GM19397 (cell line): Measurements from ENCODE around the gene DDAH1.
"Not testable (repeated sequence)": the region's sequence is repeated elsewhere in the genome, so short reads cannot be mapped to it uniquely, and the experiment has no call there.

Source experiments
- ATAC-seq: cut with Tn5 transposase; IDR thresholded peaks from one replicate; pipeline ENCODE4 v1.9.1; 2021; ENCODE audit warnings: mild to moderate bottlenecking, moderate library complexity; ENCODE audit not compliant: unreplicated experiment

DDAH1 gene

GRCh38 chr1:85361606-85362296 is 103.2 kb downstream of the DDAH1 start:
- no peak for ATAC-seq

GRCh38 chr1:85360730-85361493 is 104.0 kb downstream of the DDAH1 start:
- no peak for ATAC-seq

- ATAC-seq, result no peak
These were observed 104.9 kb downstream of the DDAH1 start for GRCh38 chr1:85359874-85360721.

- no peak for ATAC-seq
These were observed 106.1 kb downstream of the DDAH1 start for GRCh38 chr1:85358702-85359438.

DNA sequence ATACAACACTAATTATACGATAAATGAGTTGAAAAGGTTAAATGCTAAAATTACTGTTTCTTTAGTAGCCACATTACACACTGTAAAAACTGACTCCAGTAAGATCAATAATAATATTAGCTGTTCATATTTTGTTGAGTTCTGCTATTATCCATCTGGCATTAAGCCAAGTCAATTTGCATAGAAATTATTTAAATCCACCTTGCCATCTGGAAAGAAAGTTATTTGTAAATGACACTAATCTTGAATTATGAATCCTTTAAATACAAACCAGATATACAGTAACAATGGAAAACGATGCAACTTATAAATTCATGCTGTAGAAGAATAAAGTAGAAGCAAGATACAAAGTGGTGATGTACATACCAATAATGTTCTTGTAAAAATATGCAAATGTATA is 107.1 kb downstream of the DDAH1 start:
- no peak for ATAC-seq

- no peak for ATAC-seq
These were observed 108.8 kb downstream of the DDAH1 start for GRCh38 chr1:85356130-85356529.

DNA sequence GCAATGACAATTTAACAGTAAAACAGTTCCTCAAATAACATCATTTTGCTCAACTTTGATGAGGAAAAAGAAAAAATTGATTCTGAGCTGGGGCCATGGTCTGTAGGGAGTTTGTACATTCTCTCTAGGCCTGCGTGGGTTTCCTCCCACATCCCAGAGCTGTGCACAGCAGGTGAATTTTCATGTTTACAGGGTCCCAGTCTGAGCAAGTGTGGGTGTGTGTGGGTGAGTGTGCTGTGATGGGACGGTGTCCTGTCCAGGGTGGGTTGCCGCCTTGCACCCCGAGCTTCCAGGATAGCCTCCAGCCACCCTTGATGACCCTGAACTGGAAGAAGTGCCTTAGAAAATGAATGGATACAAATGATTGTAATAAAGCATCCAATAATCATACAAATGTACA is 112.9 kb downstream of the DDAH1 start:
- no peak for ATAC-seq

GRCh38 chr1:85351202-85351828 is 113.6 kb downstream of the DDAH1 start:
- ATAC-seq, result no peak

GRCh38 chr1:85349224-85349623 is 115.7 kb downstream of the DDAH1 start:
- ATAC-seq, result no peak

- ATAC-seq, result no peak
These were observed 117.1 kb downstream of the DDAH1 start for GRCh38 chr1:85347908-85348307.

- not testable (repeated sequence) for ATAC-seq
These were observed 117.7 kb downstream of the DDAH1 start for GRCh38 chr1:85347275-85347674.

GRCh38 chr1:85344256-85344694 is 120.7 kb downstream of the DDAH1 start:
- ATAC-seq, result no peak

GRCh38 chr1:85343612-85344255 is 121.2 kb downstream of the DDAH1 start:
- ATAC-seq, result no peak

GRCh38 chr1:85343213-85343611 is 121.7 kb downstream of the DDAH1 start:
- no peak for ATAC-seq

DNA sequence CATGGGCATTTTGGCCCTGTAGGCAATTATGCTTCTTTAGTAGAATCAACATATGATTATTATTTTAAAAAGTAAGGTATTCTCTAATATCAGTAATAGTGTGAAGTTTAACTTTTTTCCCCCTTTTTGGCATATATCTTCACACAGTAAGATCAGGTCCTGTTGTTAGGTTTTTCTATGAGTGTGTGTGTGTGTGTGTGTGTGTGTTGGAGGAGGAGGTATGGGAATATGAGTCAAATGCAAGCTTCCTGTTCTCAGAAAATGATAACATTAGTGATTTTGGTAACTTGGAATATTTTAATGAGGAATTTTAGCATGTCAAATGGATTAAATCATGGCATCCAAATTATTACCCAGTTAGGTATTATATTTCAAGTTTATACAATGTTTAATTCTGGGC is 122.8 kb downstream of the DDAH1 start:
- ATAC-seq, result no peak

DNA sequence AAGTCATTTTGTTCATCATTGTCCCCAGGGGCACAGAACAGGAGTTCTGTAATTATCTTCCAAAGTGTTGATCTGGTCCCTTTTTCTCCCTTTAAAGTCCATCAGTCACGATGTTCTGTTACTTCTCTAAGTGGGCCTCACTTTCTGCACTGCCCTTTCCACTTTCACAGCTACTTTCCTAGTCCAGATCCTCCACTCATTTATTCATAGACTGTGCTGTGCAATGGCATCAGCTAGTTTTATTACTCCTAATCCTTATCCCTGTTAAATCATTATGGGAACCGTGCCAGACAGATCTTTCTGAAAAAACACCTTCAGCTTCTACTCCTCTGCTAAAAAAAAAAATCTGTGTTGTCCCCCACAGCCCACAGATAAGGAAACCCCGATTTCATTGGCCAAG is 124.5 kb downstream of the DDAH1 start:
- ATAC-seq, result no peak

- ATAC-seq, result no peak
These were observed 125.1 kb downstream of the DDAH1 start for GRCh38 chr1:85339656-85340399.

GRCh38 chr1:85339089-85339488 is 125.9 kb downstream of the DDAH1 start:
- no peak for ATAC-seq

- ATAC-seq, result no peak
These were observed 130.0 kb downstream of the DDAH1 start for GRCh38 chr1:85334962-85335361.
